MM.1S (cell line): ENCODE data around the gene EFL1.

Experiments used
- DNase-seq: peaks from one replicate; pipeline ENCODE4 v3.0.0-alpha.2; 2015
- H2AFZ ChIP-seq: fragments of 300-600 bp; sonication (generic); 2 replicates; pipeline ENCODE4 v1.6.0; 2016; ENCODE audit warnings: antibody characterized with exemption, low read length
- H3F3A ChIP-seq: fragments of 300-600 bp; sonication (generic); 2 replicates; pipeline ENCODE4 v1.6.1; 2016; ENCODE audit warnings: mild to moderate bottlenecking, antibody characterized with exemption, low read length, moderate library complexity, mixed read lengths; ENCODE audit not compliant: insufficient read depth
- H3K27ac ChIP-seq: fragments of 300-600 bp; sonication (generic); 2 replicates; pipeline ENCODE4 v1.5.1; 2016; ENCODE audit warnings: mild to moderate bottlenecking, low read length
- H3K27me3 ChIP-seq: fragments of 300-600 bp; sonication (generic); replicated peaks from 2 replicates; pipeline ENCODE4 v1.6.0; 2016; ENCODE audit warnings: low read length; ENCODE audit not compliant: insufficient read depth
- H3K36me3 ChIP-seq: fragments of 300-600 bp; sonication (generic); replicated peaks from 2 replicates; pipeline ENCODE4 v1.6.1; 2016; ENCODE audit warnings: mild to moderate bottlenecking, low read length, mixed read lengths; ENCODE audit not compliant: insufficient read depth
- H3K4me1 ChIP-seq: fragments of 300-600 bp; sonication (generic); 2 replicates; pipeline ENCODE4 v1.6.1; 2016; ENCODE audit warnings: low read length, mixed read lengths
- H3K4me2 ChIP-seq: fragments of 300-600 bp; sonication (generic); 2 replicates; pipeline ENCODE4 v1.6.0; 2016; ENCODE audit warnings: low read depth, low read length
- H3K4me3 ChIP-seq: fragments of 300-600 bp; sonication (generic); 2 replicates; pipeline ENCODE4 v1.5.1; 2016; ENCODE audit warnings: low read length, mixed read lengths
- H3K79me2 ChIP-seq: fragments of 300-600 bp; sonication (generic); 2 replicates; pipeline ENCODE4 v1.6.1; 2016; ENCODE audit warnings: mixed run types, low read length, mixed read lengths
- H3K9ac ChIP-seq: fragments of 300-600 bp; sonication (generic); 2 replicates; pipeline ENCODE4 v1.6.1; 2016; ENCODE audit warnings: low read length, mixed read lengths
- H3K9me2 ChIP-seq: fragments of 300-600 bp; sonication (generic); replicated peaks from 2 replicates; pipeline ENCODE4 v1.6.1; 2016; ENCODE audit warnings: mild to moderate bottlenecking, low read length, mixed read lengths; ENCODE audit not compliant: insufficient read depth
- H3K9me3 ChIP-seq: fragments of 300-600 bp; sonication (generic); replicated peaks from 2 replicates; pipeline ENCODE4 v1.6.1; 2016; ENCODE audit warnings: mild to moderate bottlenecking, low read length, mixed read lengths; ENCODE audit not compliant: insufficient read depth
- H4K20me1 ChIP-seq: fragments of 300-600 bp; sonication (generic); 2 replicates; pipeline ENCODE4 v1.6.1; 2016; ENCODE audit warnings: mild to moderate bottlenecking, low read length, moderate library complexity, mixed read lengths; ENCODE audit not compliant: insufficient read depth
- EZH2 ChIP-seq: fragments of 300-600 bp; sonication (generic); optimal IDR thresholded peaks from 2 replicates; pipeline ENCODE3; 2017; ENCODE audit warnings: low read depth, mild to moderate bottlenecking, antibody characterized with exemption, low read length, mixed read lengths
- EZH2phosphoT487 ChIP-seq: fragments of 300-600 bp; sonication (generic); IDR thresholded peaks from 2 replicates; pipeline ENCODE4 v1.6.1; 2018; ENCODE audit warnings: antibody characterized with exemption, low read length
- TF ChIP-seq, protein P1 (sequence below): fragments of 300-600 bp; sonication (generic); IDR thresholded peaks from 2 replicates; pipeline ENCODE4 v1.5.1; 2016; ENCODE audit warnings: antibody characterized with exemption, low read length, mixed read lengths

Gene EFL1

DNA sequence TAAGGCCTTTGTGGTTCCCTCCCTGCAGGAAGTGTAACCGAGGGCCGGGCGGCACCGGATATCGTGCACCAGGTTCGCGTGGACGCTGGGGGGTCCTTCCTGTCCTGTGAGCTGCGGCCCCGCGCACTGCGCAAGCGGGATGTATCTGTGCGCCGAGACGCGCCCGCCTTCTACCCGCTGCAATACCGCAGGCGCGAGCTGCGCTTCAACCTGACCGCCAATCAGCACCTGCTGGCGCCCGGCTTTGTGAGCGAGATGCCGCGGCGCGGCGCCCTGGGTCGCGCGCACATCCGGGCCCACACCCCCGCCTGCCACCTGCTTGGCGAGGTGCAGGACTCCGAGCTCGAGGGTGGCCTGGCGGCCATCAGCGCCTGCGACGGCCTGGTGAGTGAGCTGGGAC, 36.0 kb upstream of the EFL1 start:
- Histone ChIP-seq H4K20me1 (no peaks in the 10 kb centered on the region), H3K9me3 (no peaks in the 10 kb centered on the region), H3K79me2 (no peaks in the 10 kb centered on the region), H2AFZ (no peak overlapping the region), H3K4me3 (no peak overlapping the region), H3K4me2 (no peak overlapping the region), H3K27me3 (peaks cover 42% of the 10 kb centered on the region), H3K9me2 (no peaks in the 10 kb centered on the region), H3K9ac (no peak overlapping the region), H3K27ac (no peak overlapping the region), H3K4me1 (no peaks in the 10 kb centered on the region), H3F3A (no peaks in the 10 kb centered on the region), H3K36me3 (no peaks in the 10 kb centered on the region)
- TF ChIP-seq, protein P1, sequence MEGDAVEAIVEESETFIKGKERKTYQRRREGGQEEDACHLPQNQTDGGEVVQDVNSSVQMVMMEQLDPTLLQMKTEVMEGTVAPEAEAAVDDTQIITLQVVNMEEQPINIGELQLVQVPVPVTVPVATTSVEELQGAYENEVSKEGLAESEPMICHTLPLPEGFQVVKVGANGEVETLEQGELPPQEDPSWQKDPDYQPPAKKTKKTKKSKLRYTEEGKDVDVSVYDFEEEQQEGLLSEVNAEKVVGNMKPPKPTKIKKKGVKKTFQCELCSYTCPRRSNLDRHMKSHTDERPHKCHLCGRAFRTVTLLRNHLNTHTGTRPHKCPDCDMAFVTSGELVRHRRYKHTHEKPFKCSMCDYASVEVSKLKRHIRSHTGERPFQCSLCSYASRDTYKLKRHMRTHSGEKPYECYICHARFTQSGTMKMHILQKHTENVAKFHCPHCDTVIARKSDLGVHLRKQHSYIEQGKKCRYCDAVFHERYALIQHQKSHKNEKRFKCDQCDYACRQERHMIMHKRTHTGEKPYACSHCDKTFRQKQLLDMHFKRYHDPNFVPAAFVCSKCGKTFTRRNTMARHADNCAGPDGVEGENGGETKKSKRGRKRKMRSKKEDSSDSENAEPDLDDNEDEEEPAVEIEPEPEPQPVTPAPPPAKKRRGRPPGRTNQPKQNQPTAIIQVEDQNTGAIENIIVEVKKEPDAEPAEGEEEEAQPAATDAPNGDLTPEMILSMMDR, result no peak
- TF ChIP-seq EZH2 (no peak), EZH2phosphoT487 (no peak)
- DNase-seq, result no peak

DNA sequence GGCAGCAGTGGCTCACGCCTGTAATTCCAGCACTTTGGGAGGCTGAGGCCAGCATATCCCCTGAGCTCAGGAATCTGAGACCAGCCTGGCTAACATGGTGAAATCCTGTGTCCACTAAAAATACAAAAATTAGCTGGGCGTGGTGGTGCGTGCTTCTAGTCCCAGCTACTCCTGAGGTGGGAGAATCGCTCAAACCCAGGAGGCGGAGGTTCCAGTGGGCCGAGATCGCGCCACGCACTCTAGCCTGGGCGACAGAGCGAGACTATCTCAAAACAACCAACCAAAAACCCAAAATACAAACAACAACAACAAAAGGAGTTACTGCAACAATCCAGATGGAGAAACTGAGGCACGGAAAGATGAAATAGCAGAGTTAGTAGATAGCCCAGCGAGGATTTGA, 35.5 kb upstream of the EFL1 start:
- H3K27me3 ChIP-seq, result peaks cover 44% of the 10 kb centered on the region
- no peaks in the 10 kb centered on the region for H3K4me1 ChIP-seq
- H3K27ac ChIP-seq, result no peak overlapping the region
- no peaks in the 10 kb centered on the region for H3K36me3 ChIP-seq
- no peaks in the 10 kb centered on the region for H3K79me2 ChIP-seq
- H3K9me2 ChIP-seq, result no peaks in the 10 kb centered on the region
- no peaks in the 10 kb centered on the region for H3F3A ChIP-seq
- no peak overlapping the region for H3K4me2 ChIP-seq
- H2AFZ ChIP-seq, result no peak overlapping the region
- H3K9ac ChIP-seq, result no peak overlapping the region
- no peak for DNase-seq
- TF ChIP-seq EZH2phosphoT487, result no peak
- TF ChIP-seq, protein P1, result no peak
- no peak for TF ChIP-seq EZH2
- no peak overlapping the region for H3K4me3 ChIP-seq
- H4K20me1 ChIP-seq, result no peaks in the 10 kb centered on the region
- no peaks in the 10 kb centered on the region for H3K9me3 ChIP-seq

DNA sequence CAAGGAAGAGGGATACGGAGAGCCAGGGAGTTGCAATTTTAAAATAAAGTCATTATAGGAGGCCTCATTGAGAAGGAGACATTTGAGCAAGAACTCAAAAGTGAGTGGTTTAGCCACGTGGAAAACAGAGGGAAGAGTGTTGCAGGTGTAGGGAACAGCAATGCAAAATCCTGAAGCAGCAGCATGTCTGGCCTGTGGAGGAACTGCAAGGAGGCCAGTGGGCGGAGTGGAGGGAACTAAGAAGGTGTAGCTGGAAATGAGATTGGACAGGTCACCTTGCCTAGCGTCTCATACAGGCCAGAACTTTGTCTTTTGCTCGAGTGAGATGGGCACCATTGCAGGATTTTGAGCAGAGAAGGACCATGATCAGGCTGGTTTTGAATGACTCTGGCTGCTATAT, 35.0 kb upstream of the EFL1 start:
- Histone ChIP-seq H3K36me3 (no peaks in the 10 kb centered on the region), H3K4me3 (no peak overlapping the region), H3K4me2 (no peak overlapping the region), H3K4me1 (no peaks in the 10 kb centered on the region), H3K9me3 (no peaks in the 10 kb centered on the region), H3F3A (no peaks in the 10 kb centered on the region), H3K9me2 (no peaks in the 10 kb centered on the region), H4K20me1 (no peaks in the 10 kb centered on the region), H3K27ac (no peak overlapping the region), H3K79me2 (no peaks in the 10 kb centered on the region), H3K9ac (no peak overlapping the region), H3K27me3 (peaks cover 40% of the 10 kb centered on the region), H2AFZ (no peak overlapping the region)
- no peak for DNase-seq
- TF ChIP-seq EZH2 (no peak), EZH2phosphoT487 (no peak)
- TF ChIP-seq, protein P1, result no peak
